GM03348 (cell line): Measurements from ENCODE around the gene NTPCR.

Experiments
- DNase-seq: peaks from one replicate; pipeline ENCODE4 v3.0.0; 2012; ENCODE audit warnings: low spot score

Gene NTPCR

DNA sequence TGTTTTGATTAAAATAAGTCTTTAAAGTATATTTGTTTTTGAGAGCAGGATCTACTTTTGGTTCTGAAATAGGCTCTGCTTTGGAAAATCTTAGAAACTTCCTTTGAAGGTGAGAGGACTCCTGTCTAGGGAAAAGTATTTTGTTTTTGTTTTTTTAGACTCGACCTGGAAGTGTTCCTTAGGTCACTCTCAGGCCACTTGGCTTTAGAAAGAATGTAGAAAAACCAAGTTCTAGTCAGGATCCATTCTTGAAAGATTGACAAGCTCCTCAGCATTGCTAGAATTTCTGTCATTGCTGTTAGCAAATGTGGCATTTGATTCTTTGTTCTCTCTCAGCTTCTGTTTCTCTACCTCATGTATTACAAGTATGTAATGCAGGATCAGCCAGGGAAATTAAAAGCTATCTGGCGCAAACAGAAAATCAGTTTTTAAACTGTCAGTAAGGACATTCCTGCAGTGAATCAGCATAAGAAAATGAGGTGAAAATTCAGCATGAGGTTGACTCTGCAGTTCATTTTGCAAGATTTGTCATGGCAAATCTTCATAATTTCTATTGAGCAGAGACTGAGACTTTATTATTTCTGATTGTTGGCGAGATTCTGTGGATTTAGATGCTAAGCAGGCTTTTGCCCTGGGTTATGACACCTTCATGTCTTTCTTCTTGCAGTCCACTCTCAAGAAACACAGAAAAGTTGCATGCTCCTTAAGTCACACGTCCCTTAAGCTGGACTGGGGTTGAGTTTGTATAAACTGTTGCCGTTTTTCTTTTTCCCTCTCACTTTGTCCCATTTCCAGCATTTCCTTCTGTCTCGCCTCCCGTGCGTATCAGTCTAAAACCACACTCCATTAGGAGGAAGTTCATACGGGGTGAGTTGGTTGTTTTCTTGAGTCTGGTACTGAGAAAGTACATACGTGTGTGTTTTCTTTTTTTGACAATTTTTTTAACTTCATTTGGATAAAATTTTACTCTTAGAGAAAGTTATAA is 12.6 kb downstream of the NTPCR start:
- no peak for DNase-seq

DNA sequence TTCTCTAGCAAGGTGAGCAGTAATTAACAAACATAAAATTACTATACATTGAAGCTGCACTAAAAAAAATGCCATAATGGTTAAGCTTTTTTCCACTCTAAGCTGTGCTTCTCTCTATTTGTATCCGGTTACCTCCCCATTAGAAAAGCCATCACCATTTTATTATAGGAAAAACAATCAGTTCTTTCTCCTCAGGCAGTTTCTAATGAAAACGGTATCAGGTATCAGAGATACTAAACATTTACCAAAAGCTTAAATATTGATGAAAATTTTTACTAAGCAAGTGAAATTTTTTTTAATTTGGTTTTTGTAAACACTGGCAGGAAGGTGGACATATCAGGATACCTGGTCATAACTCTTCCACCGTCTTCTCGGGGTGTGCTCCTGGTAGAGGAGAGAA is 14.2 kb downstream of the NTPCR start:
- no peak for DNase-seq

GRCh38 chr1:232965124-232965911 is 14.9 kb downstream of the NTPCR start:
- DNase-seq, result no peak

DNA sequence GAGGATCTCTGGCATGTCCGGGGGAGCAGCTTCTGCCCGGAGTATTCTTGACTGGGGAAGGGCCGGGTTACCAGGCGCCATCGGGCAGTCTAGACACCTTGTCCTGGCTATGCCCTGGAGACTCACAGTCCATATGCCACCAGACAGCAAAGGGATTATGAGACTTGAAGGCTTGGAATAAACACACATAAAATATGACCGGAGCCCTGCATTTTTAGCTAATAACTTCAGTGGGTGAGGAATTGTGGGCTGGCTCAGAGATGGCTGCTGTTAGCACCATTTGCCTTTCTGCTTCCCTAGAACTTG is 15.5 kb downstream of the NTPCR start:
- no peak for DNase-seq

DNA sequence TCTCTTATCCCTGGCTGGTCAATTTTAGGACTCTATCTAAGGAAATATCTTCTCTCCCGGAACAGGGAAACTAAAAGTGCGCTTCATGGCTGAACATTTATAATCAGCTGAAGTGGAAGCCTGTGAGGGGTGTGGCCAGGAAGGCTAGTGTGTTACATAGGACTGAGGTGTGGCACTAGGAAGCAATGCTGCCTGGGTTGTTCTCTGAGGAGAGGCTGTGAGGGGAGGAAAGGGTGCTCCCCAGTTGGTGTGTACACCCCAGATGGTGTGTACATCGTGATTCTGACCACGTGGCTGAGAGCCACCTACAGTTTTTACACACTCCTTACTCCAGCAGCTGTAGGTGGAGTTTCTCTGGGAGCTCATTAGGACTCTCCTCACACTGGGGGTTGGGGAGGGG is 16.3 kb downstream of the NTPCR start:
- no peak for DNase-seq

- no peak for DNase-seq
Measured at GRCh38 chr1:232968391-232968790, 18.0 kb downstream of the NTPCR start.

DNA sequence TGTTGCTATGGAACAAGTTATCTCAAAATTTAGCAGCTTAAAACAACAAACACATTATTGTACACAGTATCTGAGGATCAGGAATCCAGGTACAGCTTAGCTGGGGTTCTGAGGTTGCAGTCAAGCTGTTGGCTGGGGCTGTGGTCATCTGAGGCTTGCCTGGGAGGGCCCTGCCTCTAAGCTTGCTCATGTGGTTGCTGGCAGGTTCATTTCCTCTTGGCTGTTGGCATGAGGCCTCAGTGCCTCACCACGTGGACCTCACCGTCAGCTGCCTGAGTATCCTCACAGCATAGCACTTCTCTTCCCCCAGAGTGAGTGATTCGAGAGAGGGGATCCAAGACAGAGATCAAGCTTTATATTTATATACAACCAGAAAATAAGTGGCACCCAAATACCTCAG is 18.6 kb downstream of the NTPCR start:
- DNase-seq, result no peak

DNA sequence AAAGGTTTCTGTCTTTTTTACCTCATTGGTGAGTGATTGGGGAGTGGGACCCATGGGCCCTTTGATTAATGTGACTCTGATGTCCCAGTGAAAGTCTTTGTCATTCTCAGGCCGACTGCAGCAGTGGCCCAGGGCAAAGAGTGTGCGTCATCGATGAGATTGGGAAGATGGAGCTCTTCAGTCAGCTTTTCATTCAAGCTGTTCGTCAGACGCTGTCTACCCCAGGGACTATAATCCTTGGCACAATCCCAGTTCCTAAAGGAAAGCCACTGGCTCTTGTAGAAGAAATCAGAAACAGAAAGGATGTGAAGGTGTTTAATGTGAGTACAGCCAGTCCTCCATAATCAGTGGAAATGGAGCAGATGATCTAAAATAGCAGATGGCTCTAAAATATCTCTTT is 19.4 kb downstream of the NTPCR start:
- DNase-seq, result no peak

- no peak for DNase-seq
Measured at GRCh38 chr1:232970508-232970907, 20.1 kb downstream of the NTPCR start.

GRCh38 chr1:232973652-232974611 is 23.5 kb downstream of the NTPCR start:
- DNase-seq, result no peak

DNA sequence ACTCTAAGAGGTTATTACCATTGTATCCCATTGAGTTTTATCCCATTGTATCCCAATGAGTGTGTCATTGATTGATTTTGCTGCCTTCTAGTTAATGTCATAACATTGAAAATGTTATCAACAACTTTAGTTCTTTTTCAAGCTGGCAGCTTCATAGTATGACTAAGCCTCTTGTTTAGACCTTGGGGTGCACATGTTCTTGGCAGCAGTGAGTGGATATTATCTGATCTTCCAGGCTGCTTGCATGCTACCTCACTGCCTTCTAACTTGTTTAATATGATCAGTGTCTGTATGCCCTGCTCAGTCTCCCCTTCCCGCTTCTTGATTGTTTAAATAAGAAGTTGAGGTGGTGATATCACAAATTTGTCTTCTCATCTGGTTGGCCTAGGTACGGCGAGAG is 24.6 kb downstream of the NTPCR start:
- DNase-seq, result no peak

DNA sequence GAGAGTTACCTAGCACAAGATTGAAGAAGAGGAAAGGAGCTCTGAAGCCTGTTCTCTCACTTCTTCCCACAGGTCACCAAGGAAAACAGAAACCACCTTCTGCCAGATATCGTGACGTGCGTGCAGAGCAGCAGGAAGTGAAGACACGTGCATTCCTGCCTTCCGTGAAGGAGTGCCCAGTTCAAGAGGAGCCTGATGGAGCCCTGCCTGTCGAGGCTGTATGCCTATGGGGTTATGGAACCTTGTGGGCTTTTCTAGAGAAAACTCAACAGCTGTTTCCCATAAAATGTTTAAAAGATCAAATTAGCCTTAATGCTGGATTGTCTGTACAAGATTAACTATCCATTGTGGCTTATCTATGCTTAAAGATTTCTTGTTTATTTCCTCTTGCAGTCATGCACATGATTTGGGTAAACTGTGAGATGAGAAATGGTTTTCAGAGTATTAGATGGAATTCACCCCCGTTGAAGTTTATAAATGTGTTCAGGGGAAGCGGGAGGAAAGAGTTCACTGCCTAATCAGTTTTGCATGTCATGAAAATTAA is 27.8 kb downstream of the NTPCR start:
- no peak for DNase-seq

DNA sequence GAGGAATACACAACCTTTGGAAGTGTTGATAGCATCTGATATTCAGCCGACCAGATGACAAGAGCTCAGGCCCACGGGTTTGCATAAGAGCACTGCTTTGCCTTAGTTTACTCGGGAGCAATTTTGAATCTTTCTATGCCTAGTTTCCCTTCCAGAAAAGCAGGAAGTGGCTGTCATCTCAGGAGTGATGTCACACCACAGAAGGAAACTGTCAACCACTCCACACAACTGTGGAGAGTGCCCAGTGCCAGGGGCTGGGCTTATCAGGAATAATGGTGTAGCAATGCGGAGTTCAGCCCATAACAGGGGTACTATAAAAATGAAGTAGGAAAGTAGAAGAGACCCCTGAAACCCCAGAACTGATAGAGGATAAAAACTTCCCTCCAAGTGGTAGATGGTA is 28.4 kb downstream of the NTPCR start:
- DNase-seq, result no peak

DNA sequence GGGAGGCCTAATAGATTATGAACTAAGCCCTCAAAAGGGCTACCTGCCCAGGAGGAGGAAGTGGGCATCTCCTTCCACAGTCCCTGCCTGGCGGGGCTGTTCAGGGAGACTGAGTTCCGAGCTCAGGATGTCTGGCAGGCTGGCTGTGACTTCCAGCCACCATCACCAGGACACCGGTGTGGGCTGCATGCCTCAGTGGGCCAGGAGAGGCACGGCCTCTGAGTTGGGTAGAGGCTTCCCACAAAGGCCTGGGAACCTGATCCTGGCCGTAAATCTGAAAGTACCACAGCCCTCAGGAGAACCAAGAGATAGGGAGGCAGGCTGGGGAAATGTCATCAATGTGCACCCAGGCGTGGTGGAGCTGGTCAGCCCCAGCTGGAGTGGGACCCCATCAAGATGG is 29.1 kb downstream of the NTPCR start:
- DNase-seq, result no peak

DNA sequence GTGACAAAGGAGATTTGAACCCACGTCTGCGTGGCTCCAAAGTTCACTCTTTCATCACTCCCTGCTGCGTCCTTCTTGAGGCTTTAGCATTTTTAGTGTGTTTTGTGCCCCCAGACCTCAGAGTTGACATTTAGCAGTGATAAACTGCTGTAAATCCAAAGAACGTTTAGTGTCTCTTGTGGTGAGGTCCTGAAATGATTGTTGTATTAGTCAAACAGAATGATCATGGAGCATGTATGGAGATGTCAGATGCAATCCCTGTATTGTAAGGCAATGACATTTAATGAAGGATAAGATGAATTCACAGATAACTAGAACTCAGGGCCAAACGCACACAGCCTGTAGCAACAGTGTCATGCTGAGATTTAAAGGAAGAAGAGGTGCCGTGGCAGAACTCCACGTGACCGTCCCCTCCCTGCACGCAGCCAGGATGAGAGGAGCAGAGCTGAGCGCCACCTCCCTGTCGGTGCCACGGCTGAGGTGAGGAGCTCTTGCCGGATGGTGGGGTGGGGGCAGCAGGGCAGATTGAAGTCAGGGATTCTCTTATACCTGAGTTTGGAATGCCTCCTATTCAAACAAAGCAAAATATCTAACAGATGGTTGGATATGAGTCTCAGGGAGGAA is 30.1 kb downstream of the NTPCR start:
- no peak for DNase-seq

GRCh38 chr1:232980986-232981560 is 30.7 kb downstream of the NTPCR start:
- DNase-seq, result no peak

- no peak for DNase-seq
Measured at GRCh38 chr1:232982238-232982944, 32.0 kb downstream of the NTPCR start.

DNA sequence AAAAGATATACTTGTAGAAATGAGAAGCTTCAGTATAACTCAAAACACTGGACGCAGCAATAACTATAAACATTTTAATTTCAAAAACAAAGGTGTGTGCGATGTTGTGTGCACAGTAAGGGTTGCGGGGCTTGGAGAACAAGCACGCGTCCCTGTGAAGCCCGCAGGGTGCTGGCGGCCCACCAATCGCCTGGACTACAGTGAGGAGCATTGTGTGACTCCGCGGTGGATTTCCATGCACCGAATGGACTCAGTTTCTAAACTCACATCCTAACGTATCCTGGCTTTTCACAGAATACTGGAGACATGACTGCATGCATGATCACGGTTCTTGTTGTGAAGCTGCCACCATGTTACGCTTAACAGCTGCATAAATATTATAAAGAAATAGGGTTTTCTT is 33.0 kb downstream of the NTPCR start:
- no peak for DNase-seq

DNA sequence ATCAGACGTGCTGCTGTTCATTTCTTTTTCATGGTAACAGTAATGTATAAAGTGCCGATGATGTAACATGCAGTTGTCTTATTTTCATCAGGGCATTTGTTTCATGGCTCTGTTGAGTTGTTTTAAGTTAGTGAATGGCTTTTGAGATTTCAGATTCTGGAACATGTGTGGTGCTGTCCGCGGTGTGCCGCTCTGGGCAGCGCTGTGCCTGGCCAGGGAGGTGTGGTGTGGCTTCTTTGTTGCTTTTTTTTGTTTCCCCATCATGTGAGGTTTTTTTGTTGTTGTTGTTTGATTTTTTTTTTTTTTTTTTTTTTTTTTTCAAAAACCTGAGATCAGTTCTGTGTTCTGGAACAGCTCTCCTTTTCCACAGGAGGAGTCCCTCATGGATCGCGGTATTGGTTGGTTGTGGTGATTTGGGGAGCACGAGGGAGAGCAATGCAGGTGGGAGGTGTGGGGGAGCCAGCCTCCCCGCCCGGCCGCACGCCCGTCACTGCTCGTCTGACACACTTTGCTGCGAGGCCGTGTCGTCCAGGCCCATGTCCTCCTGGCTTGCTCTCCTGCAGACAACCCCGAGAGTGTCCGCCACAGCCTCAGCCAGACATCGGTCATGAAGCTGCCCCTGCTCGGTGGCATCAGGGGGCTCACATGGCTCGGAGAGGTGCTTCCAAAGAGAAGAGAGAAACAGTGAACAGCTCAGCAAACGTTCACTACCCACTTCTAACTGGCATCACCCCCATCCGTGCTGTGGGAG is 33.6 kb downstream of the NTPCR start:
- DNase-seq, result no peak
